ENCODE results near the gene SREBF1.

GRCh38 chr17:17866425-17866824 lies 29.6 kb upstream of the SREBF1 start:
- no peak for TF ChIP-seq CTCF (conservative IDR thresholded peaks at IDR 0.05; ENCODE audit: low read depth in 2 of 2)
- no peak for TF ChIP-seq REST (IDR thresholded peaks at IDR 0.05; ENCODE audit: unreplicated experiment)
- TF ChIP-seq POLR2AphosphoS5 (IDR thresholded peaks at IDR 0.05; ENCODE audit: low read depth): no peak
- TF ChIP-seq ZNF331 (CRISPR knock-in tag; IDR thresholded peaks at IDR 0.05; ENCODE audit: low read depth): no peak
